NCI-H2227 (cell line): ENCODE data around the gene FUBP3.

ENCODE experiments used
- DNase-seq: peaks from one replicate; lab custom pipeline; 2025; ENCODE audit not compliant: unreplicated experiment; lab: John Stamatoyannopoulos, UW

FUBP3 gene

GRCh38 chr9:130578865-130579737, at the start of gene FUBP3:
FUBP3 (plus strand) TSS chr9:130579577; CDS start chr9:130579681, 104 bp downstream.
- DNase-seq: peak; percentile 91

- no peak for DNase-seq
Observed at GRCh38 chr9:130530938-130531337, 48.4 kb upstream of the FUBP3 start.

- DNase-seq: no peak
Observed at GRCh38 chr9:130531670-130532069, 47.7 kb upstream of the FUBP3 start.

- DNase-seq: no peak
Observed at GRCh38 chr9:130532426-130533080, 46.8 kb upstream of the FUBP3 start.

GRCh38 chr9:130535818-130536521, 43.4 kb upstream of the FUBP3 start:
- peak; percentile 87 for DNase-seq

GRCh38 chr9:130536701-130537107, 42.7 kb upstream of the FUBP3 start:
- no peak for DNase-seq

- no peak for DNase-seq
Observed at GRCh38 chr9:130537346-130538050, 41.9 kb upstream of the FUBP3 start.

- no peak for DNase-seq
Observed at GRCh38 chr9:130539420-130540223, 39.8 kb upstream of the FUBP3 start.

- no peak for DNase-seq
Observed at GRCh38 chr9:130541533-130541932, 37.8 kb upstream of the FUBP3 start.

- no peak for DNase-seq
Observed at GRCh38 chr9:130542038-130542437, 37.3 kb upstream of the FUBP3 start.

- DNase-seq: no peak
Observed at GRCh38 chr9:130542457-130543228, 36.7 kb upstream of the FUBP3 start.

- DNase-seq: peak; percentile 72
Observed at GRCh38 chr9:130543368-130543767, 36.0 kb upstream of the FUBP3 start.

- peak; percentile 78 for DNase-seq
Observed at GRCh38 chr9:130543859-130544258, 35.5 kb upstream of the FUBP3 start.

GRCh38 chr9:130544364-130544763, 35.0 kb upstream of the FUBP3 start:
- no peak for DNase-seq

- no peak for DNase-seq
Observed at GRCh38 chr9:130548103-130548502, 31.3 kb upstream of the FUBP3 start.

GRCh38 chr9:130549093-130549735, 30.2 kb upstream of the FUBP3 start:
- DNase-seq: peak; percentile 30

GRCh38 chr9:130554606-130555005, 24.8 kb upstream of the FUBP3 start:
- no peak for DNase-seq

GRCh38 chr9:130555061-130555460, 24.3 kb upstream of the FUBP3 start:
- DNase-seq: no peak

- DNase-seq: no peak
Observed at GRCh38 chr9:130555968-130556367, 23.4 kb upstream of the FUBP3 start.
